HCT116 (cell line): Measurements from ENCODE around the gene RNF220. TPM values are rescaled to one million over a fixed set of nuclear protein-coding genes. Genes with fewer than 3 reads are reported as not detected.

Experiments used
- ATAC-seq: fragments of 200-7000 bp; cut with Tn5 transposase; 2 replicates; pipeline ENCODE4 v1.9.1; 2020; ENCODE audit warnings: mild to moderate bottlenecking, moderate library complexity
- BruUV-seq: library from RNA; stranded (reverse); fragments of 400-500 nt; replicated peaks from 2 replicates; lab custom pipeline; 2021; lab: Mats Ljungman, UMichigan
- CTCF ChIA-PET: fragments of 300-600 bp; sonication (Branson Sonifier 250); formaldehyde crosslinking; loops from one replicate; lab custom pipeline; 2021; ENCODE audit warnings: antibody characterized with exemption; lab: Charles Lee
- POLR2A ChIA-PET: fragments of 300-600, 350-600 bp; sonication (Branson Sonifier 250); formaldehyde crosslinking; loops from one replicate; lab custom pipeline; 2021; ENCODE audit warnings: antibody characterized with exemption; lab: Charles Lee
- RAD21 ChIA-PET, 2 experiments: fragments of 300-600 bp; sonication (Branson Sonifier 250); formaldehyde crosslinking; loops; one replicate each; lab custom pipeline; 2023; ENCODE audit warnings: low total read pairs in 2 of 2; ENCODE audit not compliant: uncharacterized antibody in 2 of 2, unreplicated experiment in 2 of 2, low non-redundant PET in 1 of 2; lab: Charles Lee
- DNase-seq: peaks from one replicate; pipeline ENCODE4 v3.0.0-alpha.2; 2010; ENCODE audit warnings: low read depth, low spot score
- H2AFZ ChIP-seq: fragments of 200-600 bp; shearing (Covaris generic), sonication (generic); 2 replicates; pipeline ENCODE4 v1.6.1; 2017; ENCODE audit warnings: low read depth, mixed run types, mixed read lengths, antibody characterized with exemption, low read length; ENCODE audit not compliant: poor library complexity, severe bottlenecking
- H3K27ac ChIP-seq: 2 replicates; pipeline ENCODE4 v1.5.1; 2012; ENCODE audit warnings: low read depth, low read length
- H3K27me3 ChIP-seq: fragments of 200-600 bp; sonication (generic); 2 replicates; pipeline ENCODE4 v1.6.1; 2016; ENCODE audit warnings: mixed run types, low read length, mixed read lengths; ENCODE audit not compliant: insufficient read depth
- H3K36me3 ChIP-seq, 2 experiments: fragments of 200-500 bp in 1 of 2; fragments of 200-600 bp in 1 of 2; sonication (Bioruptor generic) in 1 of 2; sonication (generic) in 1 of 2; 2 replicates each; pipeline versions ENCODE4 v1.5.1 to v1.6.1; 2014 to 2016; ENCODE audit warnings: low read length in 2 of 2, inconsistent platforms in 1 of 2, mixed read lengths in 1 of 2, mixed run types in 1 of 2; ENCODE audit not compliant: insufficient read depth in 2 of 2, control insufficient read depth in 1 of 2
- H3K4me1 ChIP-seq, 2 experiments: fragments of 200-600 bp in 1 of 2; sonication (generic) in 1 of 2; 2 replicates each; pipeline versions ENCODE4 v1.5.1 to v1.6.1; 2012 to 2017; ENCODE audit warnings: low read length in 2 of 2, inconsistent platforms in 1 of 2, mild to moderate bottlenecking in 1 of 2, mixed read lengths in 1 of 2, mixed run types in 1 of 2, moderate library complexity in 1 of 2; ENCODE audit not compliant: insufficient read depth in 2 of 2, control insufficient read depth in 1 of 2
- H3K4me2 ChIP-seq: fragments of 200-600 bp; sonication (generic); 2 replicates; pipeline ENCODE4 v1.6.1; 2017; ENCODE audit warnings: mixed run types, low read length, mixed read lengths
- H3K4me3 ChIP-seq, 2 experiments: fragments of 200-600 bp in 1 of 2; sonication (generic) in 1 of 2; replicated peaks in 1 of 2; 2 replicates each; pipeline ENCODE4 v1.5.1; 2011 to 2016; ENCODE audit warnings: low read length in 2 of 2, control low read depth in 1 of 2, low read depth in 1 of 2, mild to moderate bottlenecking in 1 of 2, mixed read lengths in 1 of 2, mixed run types in 1 of 2
- H3K79me2 ChIP-seq: fragments of 200-600 bp; sonication (generic); 2 replicates; pipeline ENCODE4 v1.6.1; 2017; ENCODE audit warnings: mild to moderate bottlenecking, mixed run types, low read length, moderate library complexity, mixed read lengths; ENCODE audit not compliant: insufficient read depth
- H3K9ac ChIP-seq: fragments of 200-600 bp; sonication (generic); 2 replicates; pipeline ENCODE4 v1.6.1; 2016; ENCODE audit warnings: low read length, mixed read lengths
- H3K9me2 ChIP-seq: fragments of 200-600 bp; sonication (generic), shearing (Covaris generic); 2 replicates; pipeline ENCODE4 v1.6.1; 2017; ENCODE audit warnings: mixed run types, mild to moderate bottlenecking, moderate library complexity; ENCODE audit not compliant: insufficient read depth
- H3K9me3 ChIP-seq, 2 experiments: fragments of 200-500 bp in 1 of 2; fragments of 200-600 bp in 1 of 2; sonication (Bioruptor generic) in 1 of 2; sonication (generic) in 1 of 2; 2 replicates each; pipeline ENCODE4 v1.6.1; 2014 to 2017; ENCODE audit warnings: low read length in 2 of 2, mixed read lengths in 2 of 2, inconsistent platforms in 1 of 2, low read depth in 1 of 2, mild to moderate bottlenecking in 1 of 2, mixed run types in 1 of 2, moderate library complexity in 1 of 2; ENCODE audit not compliant: control insufficient read depth in 1 of 2, insufficient read depth in 1 of 2
- H4K20me1 ChIP-seq: fragments of 200-600 bp; sonication (generic), shearing (Covaris generic); 2 replicates; pipeline ENCODE4 v1.6.1; 2017; ENCODE audit warnings: mixed run types, mild to moderate bottlenecking, moderate library complexity; ENCODE audit not compliant: insufficient read depth
- ATF3 ChIP-seq: IDR thresholded peaks from 2 replicates; pipeline ENCODE4 v1.6.1; 2012
- CEBPB ChIP-seq: IDR thresholded peaks from 2 replicates; pipeline ENCODE4 v1.6.1; 2012; ENCODE audit warnings: low read depth
- CTCF ChIP-seq, 3 experiments: fragments of 200-600 bp in 1 of 3; sonication (generic) in 1 of 3; IDR thresholded peaks in 2 of 3; conservative IDR thresholded peaks in 1 of 3; 2 replicates each; pipeline ENCODE4 v1.5.1; 2012 to 2017; ENCODE audit warnings: low read depth in 2 of 3, low read length in 2 of 3, antibody characterized with exemption in 1 of 3, borderline replicate concordance in 1 of 3, control low read depth in 1 of 3, mild to moderate bottlenecking in 1 of 3, mixed read lengths in 1 of 3, mixed run types in 1 of 3, moderate library complexity in 1 of 3; ENCODE audit not compliant: insufficient read depth in 1 of 3
- FOSL1 ChIP-seq: IDR thresholded peaks from 2 replicates; pipeline ENCODE4 v1.6.1; 2012; ENCODE audit warnings: low read depth
- REST ChIP-seq: IDR thresholded peaks from 2 replicates; pipeline ENCODE4 v1.6.1; 2012; ENCODE audit warnings: low read depth
- SP1 ChIP-seq: IDR thresholded peaks from 2 replicates; pipeline ENCODE4 v1.6.1; 2012; ENCODE audit warnings: low read depth
- SRF ChIP-seq: IDR thresholded peaks from 2 replicates; pipeline ENCODE4 v1.6.1; 2012; ENCODE audit warnings: low read depth
- TCF7L2 ChIP-seq: IDR thresholded peaks from 2 replicates; pipeline ENCODE4 v1.7.0; 2011; ENCODE audit warnings: borderline replicate concordance, inconsistent platforms; ENCODE audit not compliant: insufficient read depth, insufficient read length; ENCODE audit errors: extremely low read depth
- ZBTB33 ChIP-seq: IDR thresholded peaks from 2 replicates; pipeline ENCODE4 v1.6.1; 2011; ENCODE audit warnings: mild to moderate bottlenecking, low read length, moderate library complexity; ENCODE audit not compliant: insufficient replicate concordance; ENCODE audit errors: extremely low read depth
- ZFX ChIP-seq: fragments of 450-650 bp; IDR thresholded peaks from 2 replicates; pipeline ENCODE4 v1.6.1; 2017
- ZNF274 ChIP-seq: fragments of 200-500 bp; sonication (Bioruptor generic); IDR thresholded peaks from 2 replicates; pipeline ENCODE4 v1.6.1; 2014; ENCODE audit warnings: mild to moderate bottlenecking, low read depth, low read length, inconsistent platforms
- intact Hi-C: fragments of 100-400 bp; cut with micrococcal nuclease; formaldehyde crosslinking; loops from 2 replicates; pipeline ENCODE4 v1.10.0; 2022
- total RNA-seq: library from RNA; stranded (reverse); gene quantifications from one replicate; pipeline ENCODE4 v1.2.1, GENCODE V29; 2021; ENCODE audit not compliant: unreplicated experiment

RNF220 gene
- total RNA-seq, 1 experiment from 2014 or later, result 84.5 TPM

GRCh38 chr1:44418022-44418673 is 13.1 kb downstream of the RNF220 start:
- Histone ChIP-seq H3K36me3 (no peaks in the 10 kb centered on the region), H3K4me1 (no peaks in the 10 kb centered on the region), H3K4me2 (no peak overlapping the region), H2AFZ (no peak overlapping the region), H3K27ac (no peak overlapping the region), H3K79me2 (no peaks in the 10 kb centered on the region), H3K9me2 (no peaks in the 10 kb centered on the region), H3K4me3 (no peak overlapping the region), H3K27me3 (no peaks in the 10 kb centered on the region), H3K9ac (no peak overlapping the region), H4K20me1 (no peaks in the 10 kb centered on the region), H3K9me3 (no peaks in the 10 kb centered on the region)
- POLR2A ChIA-PET, result no interaction called here
- no TSS peak for BruUV-seq
- ATAC-seq, result no peak
- intact Hi-C loops, result no loop called here
- no peak for TF ChIP-seq ZBTB33
- TF ChIP-seq REST, result no peak
- no peak for TF ChIP-seq ZFX
- TF ChIP-seq CEBPB, result no peak
- TF ChIP-seq SP1, result no peak
- no peak for TF ChIP-seq TCF7L2
- no peak for TF ChIP-seq CTCF (IDR thresholded peaks at IDR 0.05 in 2 of 3, conservative IDR thresholded peaks at IDR 0.05 in 1 of 3; ENCODE audit: borderline replicate concordance in 1 of 3, insufficient read depth in 1 of 3, low read depth in 2 of 3, low read length in 2 of 3)
- no peak for TF ChIP-seq SRF
- no peak for TF ChIP-seq ATF3
- no peak for TF ChIP-seq FOSL1
- TF ChIP-seq ZNF274, result no peak
- RAD21 ChIA-PET, result no interaction called here
- DNase-seq, result no peak
- CTCF ChIA-PET, result no interaction called here
